ENCODE measurements around the gene PEX14. TPM values are rescaled to one million over a fixed set of nuclear protein-coding genes. Genes with fewer than 3 reads are reported as not detected.
"Not testable (repeated sequence)": the region's sequence is repeated elsewhere in the genome, so short reads cannot be mapped to it uniquely, and the experiment has no call there.

PEX14 gene
- total and polyA plus RNA-seq, 9 of the 15 experiments (the other 6 are each of a cell fraction or from before 2014, with no cell fraction given): 2.6 to 45.7 (median 22.7) TPM

- ATAC-seq (no peak), FAIRE-seq (no peak), DNase-seq (ENCODE audit: extremely low read depth in 1 of 4, low spot score in 3 of 4) (no peak)
- Histone ChIP-seq H3K4me1 (replicated peaks in 1 of 2; ENCODE audit: control insufficient read depth in 2 of 2, insufficient read depth in 2 of 2, low read length in 2 of 2) (peaks cover 12 to 15% of the 10 kb centered on the region in 2 experiments; a peak in 4 of 5 replicates), H3K27ac (ENCODE audit: extremely low read depth, low read depth, low read length) (no peak overlapping the region), H3K9me1 (ENCODE audit: control insufficient read depth, insufficient read depth, low read length) (no peaks in the 10 kb centered on the region), H3K4me3 (no peak overlapping the region), H3K79me2 (ENCODE audit: control insufficient read depth, insufficient read depth, low read length) (no peaks in the 10 kb centered on the region), H3K27me3 (ENCODE audit: control insufficient read depth in 2 of 2, insufficient read depth in 2 of 2, low read length in 2 of 2) (no peaks in the 10 kb centered on the region), H3K9me3 (replicated peaks; ENCODE audit: control insufficient read depth, insufficient read depth, low read depth, low read length) (no peaks in the 10 kb centered on the region; the same call in 1 of the 2 replicates), H3K4me2 (ENCODE audit: insufficient read depth, low read length) (no peak overlapping the region), H2AFZ (ENCODE audit: low read depth, low read length) (no peak overlapping the region), H3K36me3 (ENCODE audit: control insufficient read depth, insufficient read depth, low read length) (peaks cover 36% of the 10 kb centered on the region), H3K9ac (ENCODE audit: insufficient read depth in 1 of 2, low read depth in 2 of 2, low read length in 2 of 2) (no peak overlapping the region), H4K20me1 (replicated peaks; ENCODE audit: control insufficient read depth, insufficient read depth, low read length) (no peaks in the 10 kb centered on the region)
- in situ Hi-C loops (cut with MboI) (no loop called here), intact Hi-C loops (cut with micrococcal nuclease) (no loop called here)
- ChIA-PET CTCF (ENCODE audit: low intra/inter-chr PET ratio) (no interaction called here), POLR2A (interaction anchor here (1.0 kb wide), 1 partner anchor 15 kb away, joined by 3 read pairs; no protein-coding TSS in a partner anchor)
- 0 out of 2 replicates have a peak, but pooled peaks have one; percentile 21 for TF ChIP-seq POLR2A (conservative IDR thresholded peaks at IDR 0.05)
- no peak for TF ChIP-seq ZNF707 (CRISPR knock-in tag; conservative IDR thresholded peaks at IDR 0.05)
- BruUV-seq (replicated peaks): TSS peak; percentile 23
- WGBS (ENCODE audit: insufficient coverage, low coverage, missing lambda C conversion rate): 87% methylated on average over 7 of the region's 7 CpGs
Measured at GRCh38 chr1:10456661-10457060, 18.1 kb upstream of the PEX14 start.

GRCh38 chr1:10457462-10457861 is 17.3 kb upstream of the PEX14 start:
- 77% methylated on average over 7 of the region's 7 CpGs for WGBS (ENCODE audit: insufficient coverage, low coverage, missing lambda C conversion rate)
- H3K9me1 ChIP-seq (ENCODE audit: control insufficient read depth, insufficient read depth, low read length); CTCF ChIA-PET (ENCODE audit: low intra/inter-chr PET ratio); DNase-seq (ENCODE audit: extremely low read depth in 1 of 4, low spot score in 3 of 4); H3K27ac ChIP-seq (ENCODE audit: extremely low read depth, low read depth, low read length); FAIRE-seq; H2AFZ ChIP-seq (ENCODE audit: low read depth, low read length); H3K27me3 ChIP-seq (ENCODE audit: control insufficient read depth in 2 of 2, insufficient read depth in 2 of 2, low read length in 2 of 2); H3K79me2 ChIP-seq (ENCODE audit: control insufficient read depth, insufficient read depth, low read length); H4K20me1 ChIP-seq (replicated peaks; ENCODE audit: control insufficient read depth, insufficient read depth, low read length); ATAC-seq; H3K9me3 ChIP-seq (replicated peaks; ENCODE audit: control insufficient read depth, insufficient read depth, low read depth, low read length); BruUV-seq (replicated peaks); intact Hi-C loops (cut with micrococcal nuclease); H3K4me3 ChIP-seq; H3K4me2 ChIP-seq (ENCODE audit: insufficient read depth, low read length); in situ Hi-C loops (cut with MboI); H3K9ac ChIP-seq (ENCODE audit: insufficient read depth in 1 of 2, low read depth in 2 of 2, low read length in 2 of 2): not testable (repeated sequence)
- POLR2A ChIA-PET: interaction anchor here (1.2 to 1.7 kb wide), 3 partner anchors 13 to 15 kb away, joined by 3 to 6 read pairs (median 5); no protein-coding TSS in a partner anchor
- Histone ChIP-seq H3K36me3 (ENCODE audit: control insufficient read depth, insufficient read depth, low read length) (peaks cover 41% of the 10 kb centered on the region), H3K4me1 (replicated peaks in 1 of 2; ENCODE audit: control insufficient read depth in 2 of 2, insufficient read depth in 2 of 2, low read length in 2 of 2) (peaks cover 12 to 15% of the 10 kb centered on the region in 2 experiments; a peak in 4 of 5 replicates)
